Erythroblast (primary cell): ENCODE measurements around the gene DNAJB11.

Experiments used
- DNase-seq, 2 experiments: peaks; one replicate each; lab custom pipeline; 2025; lab: John Stamatoyannopoulos, UW
- GATA1 ChIP-seq: IDR thresholded peaks from 2 replicates; pipeline ENCODE4 v1.6.1; 2011; ENCODE audit warnings: low read depth, mild to moderate bottlenecking, control low read depth, low read length, moderate library complexity
- POLR2A ChIP-seq: IDR thresholded peaks from 2 replicates; pipeline ENCODE4 v1.6.1; 2011; ENCODE audit warnings: mild to moderate bottlenecking, low read length

The DNAJB11 gene

DNA sequence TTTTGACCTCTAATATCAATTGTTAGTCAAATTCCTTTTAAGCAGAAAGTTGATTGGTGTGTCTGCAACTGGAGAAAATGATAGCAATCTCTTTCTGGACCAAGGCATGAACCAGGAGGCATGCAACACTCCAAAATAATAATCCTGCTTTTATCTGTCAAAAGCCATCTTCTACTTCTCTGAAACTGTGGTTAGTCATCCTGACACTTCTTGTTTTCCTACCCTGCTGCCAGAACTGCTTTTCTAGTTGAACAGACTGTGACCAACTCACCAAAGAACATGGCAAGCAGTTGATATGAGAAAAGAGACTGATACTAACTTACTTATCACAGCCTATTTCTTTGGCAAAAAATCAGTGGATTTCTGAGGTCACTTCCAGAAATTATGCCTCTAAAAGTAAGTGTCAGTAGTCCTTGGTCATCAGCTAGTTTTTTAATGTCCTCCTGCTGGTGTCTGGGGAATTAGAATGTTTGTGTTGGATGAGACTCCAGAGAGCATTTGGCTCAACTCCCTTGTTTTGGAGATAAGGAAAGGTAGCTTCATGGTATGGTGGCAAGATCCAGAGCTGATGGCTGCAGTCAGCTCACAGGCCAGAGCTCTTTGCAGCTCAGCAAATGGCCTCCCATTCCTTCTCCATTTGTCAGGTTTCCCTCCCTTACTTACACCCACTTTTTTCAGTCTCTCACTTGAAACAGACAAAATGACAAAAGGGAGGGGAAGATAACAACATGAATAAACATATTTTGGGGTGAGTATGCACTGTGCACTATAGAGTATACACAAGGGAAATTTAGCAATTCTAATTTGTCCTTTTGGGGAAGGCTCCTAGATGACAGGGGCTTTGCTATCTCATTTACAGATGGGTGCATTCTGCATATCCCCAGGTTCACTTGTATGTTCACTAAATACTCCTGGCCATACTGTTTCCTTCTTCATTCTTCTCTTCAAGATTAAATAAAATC, 33.4 kb upstream of the DNAJB11 start:
- TF ChIP-seq GATA1 (no peak), POLR2A (no peak)
- DNase-seq, result peak; percentile 11 to 40

DNA sequence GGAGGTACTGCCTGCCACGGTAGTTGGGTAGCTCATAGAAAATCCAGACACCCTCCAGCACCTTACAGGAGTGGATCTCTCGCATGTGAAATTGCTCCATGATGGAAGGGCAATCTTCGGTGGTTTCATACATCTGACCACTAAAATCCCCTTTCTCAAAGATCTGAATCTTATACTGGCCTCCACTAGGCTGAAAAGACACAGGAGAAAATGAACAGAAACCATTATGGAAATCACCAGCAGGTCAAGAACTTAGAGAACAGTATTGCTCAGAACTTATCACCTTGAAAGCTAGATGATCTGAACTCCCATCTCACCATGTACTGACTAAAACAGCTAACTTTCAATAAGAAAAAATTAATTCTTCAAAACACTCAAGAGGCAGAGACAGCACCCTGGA, 31.7 kb upstream of the DNAJB11 start:
- DNase-seq, result no peak
- no peak for TF ChIP-seq POLR2A
- no peak for TF ChIP-seq GATA1

DNA sequence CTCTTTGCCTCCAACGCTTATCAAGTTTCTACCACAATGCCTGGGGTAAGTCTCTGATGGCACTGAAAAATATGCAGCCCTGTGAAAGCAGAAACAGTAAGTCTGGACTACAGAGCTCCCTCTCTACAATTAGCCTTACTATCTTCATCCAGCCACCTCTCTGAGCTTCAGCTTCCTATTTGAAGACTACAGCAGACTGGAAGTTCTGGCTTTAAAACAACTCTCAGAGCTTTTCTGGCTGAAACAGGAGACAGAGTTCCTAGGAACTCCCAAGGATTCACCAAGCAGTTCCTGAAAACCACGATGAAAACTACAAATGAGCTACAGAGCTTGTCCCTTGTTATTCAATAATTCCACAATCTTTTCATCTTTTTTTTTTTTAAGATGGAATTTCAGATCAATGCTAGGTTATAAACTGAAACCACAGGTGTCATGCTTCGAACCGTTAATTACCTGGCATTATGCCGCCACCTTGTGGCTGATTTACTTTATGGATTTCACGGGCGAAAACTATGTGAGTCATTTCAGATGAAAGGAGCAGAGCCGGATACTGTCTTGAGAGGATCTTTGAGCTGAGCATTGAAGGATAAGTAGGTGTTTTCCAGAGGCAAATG, 30.2 kb upstream of the DNAJB11 start:
- no peak for TF ChIP-seq POLR2A
- peak; percentile 69 to 88 for DNase-seq

DNA sequence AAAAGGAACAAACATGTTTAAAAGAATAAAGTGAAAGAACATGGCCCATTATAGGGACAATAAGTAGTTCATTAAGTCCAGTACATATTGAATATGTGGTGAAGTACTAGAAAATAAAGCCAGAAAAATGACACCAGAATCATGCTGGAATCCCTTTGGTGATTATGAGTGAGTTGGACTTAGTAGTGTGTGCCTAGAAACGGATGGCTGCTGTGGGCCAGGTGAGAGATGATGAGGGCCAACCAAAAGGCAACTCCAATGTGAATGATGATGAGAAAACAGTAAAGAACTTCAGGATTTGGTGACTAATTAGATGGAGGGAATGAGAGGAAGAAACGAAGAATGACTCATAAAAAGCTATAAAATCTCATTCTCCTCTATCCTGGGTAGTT, 29.7 kb upstream of the DNAJB11 start:
- no peak for DNase-seq
- no peak for TF ChIP-seq POLR2A
- TF ChIP-seq GATA1, result no peak

DNA sequence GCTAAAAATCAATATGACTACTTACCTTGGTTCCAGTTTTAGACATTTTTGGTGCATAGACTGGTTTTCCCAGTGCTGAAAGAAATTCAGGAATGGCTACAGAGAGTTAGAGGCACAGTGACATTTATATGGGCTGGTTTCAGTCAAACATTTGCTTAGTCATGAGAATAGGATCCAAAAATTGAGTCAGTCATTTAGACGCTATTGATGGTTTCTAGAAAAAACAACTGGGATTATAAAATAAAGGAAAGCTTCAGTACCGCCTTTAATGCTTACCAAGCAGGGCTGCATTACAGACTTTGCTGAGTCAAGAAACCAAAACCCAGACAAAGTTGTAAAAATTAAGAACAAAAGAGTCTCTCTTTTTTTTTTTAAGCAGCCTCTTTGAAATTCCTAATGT, 26.2 kb upstream of the DNAJB11 start, which contains the start of gene CRYGS:
TSS of gene CRYGS (minus strand) at position 100 of the 400 bp plus-strand sequence. CDS start at position 46, 54 bp downstream.
- TF ChIP-seq GATA1, result no peak
- TF ChIP-seq POLR2A, result no peak
- no peak for DNase-seq

DNA sequence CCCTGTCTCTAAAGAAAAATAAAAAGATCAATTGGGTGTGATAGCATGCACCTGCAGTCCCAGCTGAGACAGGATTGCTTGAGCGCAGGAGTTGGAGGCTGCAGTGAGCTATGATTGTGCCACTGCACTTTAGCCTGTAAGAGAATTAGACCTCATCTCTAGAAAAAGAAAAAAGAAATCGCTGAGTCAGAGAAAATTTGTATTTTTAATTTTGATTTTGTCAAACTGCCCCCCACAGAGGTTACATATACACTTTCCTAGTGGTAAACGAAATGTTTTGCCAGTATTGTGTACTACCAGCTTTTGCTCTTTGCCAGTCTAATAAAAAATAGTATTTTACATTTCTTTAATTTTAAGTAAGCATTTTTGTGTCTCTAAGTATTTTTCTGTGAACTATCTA, 21.0 kb upstream of the DNAJB11 start:
- DNase-seq, result no peak
- TF ChIP-seq POLR2A, result no peak
- no peak for TF ChIP-seq GATA1

DNA sequence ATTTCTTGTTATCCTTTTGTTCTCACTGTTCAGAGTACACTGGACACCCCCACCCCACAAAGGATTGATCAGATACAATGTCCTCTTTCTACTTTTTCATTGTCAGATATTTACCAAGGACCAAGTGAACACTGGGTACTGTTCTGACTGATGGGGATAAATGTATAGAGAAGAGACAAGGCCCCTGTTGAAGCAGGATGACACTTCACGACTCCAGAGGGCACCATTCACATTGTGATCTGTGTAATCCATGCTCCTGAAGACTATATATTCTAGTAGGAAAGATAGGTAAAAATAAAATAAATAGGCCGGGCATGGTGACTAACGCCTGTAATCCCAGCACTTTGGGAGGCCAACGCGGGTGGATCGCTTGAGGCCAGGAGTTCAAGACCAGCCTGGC, 19.1 kb upstream of the DNAJB11 start:
- no peak for DNase-seq
- TF ChIP-seq GATA1 (no peak), POLR2A (no peak)

DNA sequence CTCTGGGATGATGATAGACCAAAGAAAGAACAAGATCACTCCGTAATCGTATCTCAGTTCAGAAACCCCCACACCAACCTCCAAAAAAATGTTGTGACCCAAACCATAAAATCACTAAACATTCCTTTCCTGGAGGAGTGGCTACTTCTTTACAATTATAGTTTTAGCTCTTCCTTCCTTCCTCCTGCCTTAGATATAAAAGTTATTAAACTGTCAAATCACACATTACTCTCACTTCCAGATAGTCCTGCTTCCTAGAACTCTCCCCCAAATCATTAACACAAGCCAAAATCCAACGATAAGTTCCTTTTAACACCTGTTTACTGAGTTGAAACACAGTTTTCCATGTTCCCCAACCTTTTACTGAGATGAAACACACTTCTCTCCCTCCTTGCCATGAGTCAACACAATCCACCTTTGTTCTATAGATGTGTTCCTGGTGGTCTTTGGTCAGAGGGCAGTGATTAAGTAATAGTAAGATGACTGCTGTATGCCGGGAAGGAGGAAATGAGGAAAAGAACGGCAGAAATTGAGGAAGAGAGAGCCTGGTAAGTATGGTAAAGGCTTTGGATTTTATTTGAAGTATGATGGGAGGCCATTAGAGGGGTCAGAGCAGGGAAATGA, 18.0 kb upstream of the DNAJB11 start:
- TF ChIP-seq GATA1, result no peak
- TF ChIP-seq POLR2A, result no peak
- DNase-seq, result no peak

DNA sequence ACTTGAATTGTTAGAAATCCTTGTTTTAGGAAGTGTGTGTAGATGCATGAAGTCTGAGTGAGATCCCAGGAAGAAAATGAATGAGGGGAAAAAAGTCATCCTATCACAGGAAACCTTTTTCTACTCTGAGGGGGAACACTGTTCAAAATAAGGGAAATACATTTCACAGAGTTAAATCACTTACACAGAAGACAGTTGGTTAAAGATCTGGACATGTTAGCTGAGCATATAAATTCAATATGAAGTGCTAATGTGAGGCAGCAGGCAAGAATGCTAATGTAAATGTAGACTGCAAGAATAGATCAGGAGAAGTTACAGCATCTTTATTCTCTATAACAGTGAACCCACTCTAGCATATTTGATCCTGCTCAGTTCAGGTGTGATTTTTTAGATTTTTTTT, 5.9 kb upstream of the DNAJB11 start:
- DNase-seq, result no peak
- no peak for TF ChIP-seq POLR2A
- TF ChIP-seq GATA1, result no peak

DNA sequence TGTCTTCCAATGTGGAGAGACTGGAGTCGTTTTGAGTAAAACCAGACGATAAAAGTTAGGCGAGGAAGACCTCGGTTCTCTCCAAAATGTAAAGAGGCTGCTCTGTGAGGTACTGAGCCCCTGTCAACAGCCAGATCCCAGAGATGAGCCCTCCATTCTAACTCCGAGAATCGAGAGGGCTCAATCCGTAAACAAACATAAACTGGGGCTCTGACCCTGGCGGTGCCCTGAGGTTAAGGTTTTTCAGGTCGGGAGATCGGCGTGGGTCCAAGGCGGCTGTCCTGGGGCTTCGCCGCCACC, 3.8 kb upstream of the DNAJB11 start:
- no peak for DNase-seq
- TF ChIP-seq GATA1 (no peak), POLR2A (no peak)

DNA sequence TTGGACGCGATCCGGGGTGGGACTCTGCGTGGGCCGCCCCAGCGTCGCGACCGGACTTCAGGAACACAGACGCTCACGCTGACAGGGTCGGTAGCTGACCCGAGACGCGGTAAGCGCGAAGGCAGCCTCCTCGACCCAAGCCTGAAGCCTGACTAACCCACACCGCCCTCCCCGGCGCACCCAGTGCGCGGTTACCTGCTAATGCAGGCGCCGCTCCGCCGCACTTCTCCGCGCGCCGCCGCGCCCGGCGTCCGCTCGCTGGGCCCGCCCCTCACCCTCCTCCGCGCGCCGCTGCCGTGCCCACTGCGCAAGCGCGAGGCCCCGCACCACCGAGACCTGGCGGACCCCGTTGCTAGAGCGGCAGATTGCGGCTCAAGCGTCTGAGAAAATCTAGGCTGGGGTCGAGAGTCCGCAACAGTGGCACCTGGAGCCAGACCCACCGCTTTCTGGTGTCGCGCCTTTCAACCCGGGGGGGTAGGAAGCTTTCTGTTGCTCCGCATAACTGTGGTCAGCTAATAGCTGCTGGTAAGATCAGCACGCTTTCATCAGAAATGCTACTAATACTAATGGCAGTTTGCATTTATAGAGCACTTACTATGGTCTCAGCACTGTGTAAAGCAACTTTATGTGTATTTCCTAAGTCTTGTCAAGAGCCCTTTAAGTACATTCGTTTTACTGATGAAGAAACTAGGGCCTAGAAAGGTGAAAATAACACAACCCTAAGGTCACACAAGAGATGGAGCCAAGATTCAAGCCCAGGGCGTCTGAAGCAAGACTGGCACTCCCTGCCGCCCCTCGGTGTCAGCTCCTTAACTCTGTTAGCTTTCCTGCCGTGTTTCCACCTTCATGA, 3.2 kb upstream of the DNAJB11 start, which contains the start of gene TBCCD1:
TSS of gene TBCCD1 (minus strand) at position 268 of the 850 bp plus-strand sequence. CDS start 3,010 bp downstream, outside the sequence.
- DNase-seq, result peak; percentile 94 to 97
- peak; percentile 99 for TF ChIP-seq POLR2A
- TF ChIP-seq GATA1, result no peak

DNA sequence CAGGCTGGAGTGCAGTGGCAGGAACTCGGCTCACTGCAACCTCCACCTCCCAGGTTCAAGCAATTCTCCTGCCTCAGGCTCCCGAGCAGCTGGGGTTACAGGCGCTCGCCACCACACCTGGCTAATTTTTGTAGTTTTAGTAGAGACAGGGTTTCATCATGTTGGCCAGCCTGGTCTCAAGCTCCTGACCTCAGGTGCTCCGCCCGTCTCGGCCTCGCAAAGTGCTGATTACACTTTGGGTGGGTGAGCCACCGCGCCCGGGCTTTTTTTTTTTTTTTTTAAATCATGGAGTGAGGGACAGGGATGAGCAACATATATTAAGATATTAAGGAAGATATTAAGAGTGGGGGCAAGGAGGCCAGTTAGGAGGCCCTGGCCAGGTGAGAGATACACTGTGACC, 1.2 kb upstream of the DNAJB11 start:
- peak; percentile 59 to 63 for DNase-seq

DNA sequence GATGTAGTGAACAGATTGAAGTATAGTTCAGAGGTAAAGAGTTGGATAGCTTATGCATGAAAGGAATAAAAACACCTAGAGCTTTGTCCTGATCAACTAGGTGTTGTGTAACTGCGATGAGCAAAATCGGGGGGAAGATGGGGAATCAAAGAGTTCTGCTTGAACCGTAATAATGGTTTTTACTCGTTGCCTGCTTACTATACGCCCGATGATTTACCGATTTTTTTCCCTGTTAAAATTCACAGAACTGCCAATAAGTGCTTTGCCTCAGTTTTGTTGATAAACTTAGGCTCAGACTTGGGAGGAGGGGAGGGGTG, 783 bp upstream of the DNAJB11 start:
- TF ChIP-seq GATA1, result no peak
- TF ChIP-seq POLR2A, result no peak
- DNase-seq, result no peak
